Astrocyte (in vitro differentiated cells and primary cell): Measurements from ENCODE around the gene CIAO3. TPM values are rescaled to one million over a fixed set of nuclear protein-coding genes. Genes with fewer than 3 reads are reported as not detected.

Experiments used
- DNase-seq: peaks from one replicate; pipeline ENCODE4 v3.0.0-alpha.2; 2010; ENCODE audit warnings: low read depth
- FAIRE-seq: peaks from 2 replicates; lab custom pipeline; 2011; peaks lifted over from hg19 to GRCh38; lab: Jason Lieb, UNC
- H2AFZ ChIP-seq: 2 replicates; pipeline ENCODE4 v1.6.0; 2012; ENCODE audit warnings: low read depth, low read length, inconsistent platforms
- H3K27ac ChIP-seq: 2 replicates; pipeline ENCODE4 v1.5.1; 2011; ENCODE audit warnings: low read depth, low read length, inconsistent platforms
- H3K27me3 ChIP-seq: 2 replicates; pipeline ENCODE4 v1.6.0; 2011; ENCODE audit warnings: low read length, inconsistent platforms; ENCODE audit not compliant: insufficient read depth
- H3K36me3 ChIP-seq: 2 replicates; pipeline ENCODE4 v1.5.1; 2011; ENCODE audit warnings: low read length, inconsistent platforms; ENCODE audit not compliant: insufficient read depth
- H3K4me1 ChIP-seq: 2 replicates; pipeline ENCODE4 v1.5.1; 2011; ENCODE audit warnings: low read length, inconsistent platforms; ENCODE audit not compliant: insufficient read depth
- H3K4me2 ChIP-seq: 2 replicates; pipeline ENCODE4 v1.6.0; 2012; ENCODE audit warnings: low read length, inconsistent platforms
- H3K4me3 ChIP-seq: 2 replicates; pipeline ENCODE4 v1.5.1; 2011; ENCODE audit warnings: low read depth, mild to moderate bottlenecking, low read length, inconsistent platforms; ENCODE audit not compliant: insufficient read depth
- H3K79me2 ChIP-seq: 2 replicates; pipeline ENCODE4 v1.6.0; 2012; ENCODE audit warnings: mild to moderate bottlenecking, low read length, inconsistent platforms; ENCODE audit not compliant: insufficient read depth
- H3K9ac ChIP-seq: 2 replicates; pipeline ENCODE4 v1.6.0; 2012; ENCODE audit warnings: mild to moderate bottlenecking, low read length, inconsistent platforms
- H3K9me3 ChIP-seq: 2 replicates; pipeline ENCODE4 v1.5.1; 2012; ENCODE audit warnings: low read depth, mild to moderate bottlenecking, low read length, inconsistent platforms; ENCODE audit not compliant: insufficient read depth
- H4K20me1 ChIP-seq: 2 replicates; pipeline ENCODE4 v1.6.0; 2012; ENCODE audit warnings: low read length, inconsistent platforms; ENCODE audit not compliant: insufficient read depth
- H3K27ac Mint-ChIP-seq: one replicate; pipeline ENCODE4 v1.8.0; 2021; ENCODE audit warnings: mild to moderate bottlenecking, mixed read lengths; ENCODE audit not compliant: unreplicated experiment
- H3K27me3 Mint-ChIP-seq: one replicate; pipeline ENCODE4 v1.8.0; 2021; ENCODE audit warnings: low read depth, mixed read lengths; ENCODE audit not compliant: unreplicated experiment
- H3K36me3 Mint-ChIP-seq: one replicate; pipeline ENCODE4 v1.8.0; 2021; ENCODE audit warnings: low read depth, mixed read lengths; ENCODE audit not compliant: unreplicated experiment
- H3K4me1 Mint-ChIP-seq: one replicate; pipeline ENCODE4 v1.8.0; 2021; ENCODE audit warnings: low read depth, mixed read lengths; ENCODE audit not compliant: unreplicated experiment
- H3K4me3 Mint-ChIP-seq: one replicate; pipeline ENCODE4 v1.8.0; 2021; ENCODE audit warnings: mild to moderate bottlenecking, moderate library complexity, mixed read lengths; ENCODE audit not compliant: unreplicated experiment
- H3K9me3 Mint-ChIP-seq: one replicate; pipeline ENCODE4 v1.8.0; 2021; ENCODE audit warnings: mild to moderate bottlenecking, mixed read lengths; ENCODE audit not compliant: unreplicated experiment
- CTCF ChIP-seq: IDR thresholded peaks from 2 replicates; pipeline ENCODE4 v1.5.1; 2011; ENCODE audit warnings: low read depth, mild to moderate bottlenecking, inconsistent platforms, low read length, moderate library complexity; ENCODE audit not compliant: insufficient read depth
- EZH2 ChIP-seq: IDR thresholded peaks from 2 replicates; pipeline ENCODE4 v1.6.1; 2012; ENCODE audit warnings: mild to moderate bottlenecking, low read length, inconsistent platforms; ENCODE audit not compliant: insufficient read depth
- total RNA-seq: library from RNA; stranded (reverse); gene quantifications from 2 replicates; pipeline ENCODE4 v1.2.1, GENCODE V29; 2021

CIAO3 gene
- total RNA-seq, 1 donor from 2014 or later, result 19.6 TPM

GRCh38 chr16:714558-715476 lies 26.0 kb downstream of the CIAO3 start, which contains the start of gene METRN:
Gene METRN (plus strand): TSS chr16:715118. CDS start chr16:715290, 172 bp downstream.
- Histone ChIP-seq H3K27ac (no peak within 1 kb of the TSS), H3K79me2 (peaks cover 7% of the 10 kb centered on the region), H3K9ac (peak within 1 kb of the TSS; percentile 52), H3K9me3 (no peaks in the 10 kb centered on the region), H3K4me1 (peaks cover 29% of the 10 kb centered on the region), H2AFZ (peak within 1 kb of the TSS; percentile 60), H3K4me3 (peak within 1 kb of the TSS; percentile 54), H4K20me1 (peaks cover 34% of the 10 kb centered on the region), H3K4me2 (peak within 1 kb of the TSS; percentile 90), H3K27me3 (no peaks in the 10 kb centered on the region), H3K36me3 (no peaks in the 10 kb centered on the region)
- peaks cover 7% of the 10 kb centered on the region for H3K4me1 Mint-ChIP-seq
- H3K36me3 Mint-ChIP-seq, result no peaks in the 10 kb centered on the region
- DNase-seq (peak; percentile 65), FAIRE-seq (no peak)
- H3K4me3 Mint-ChIP-seq, result peak within 1 kb of the TSS; percentile 80
- H3K27me3 Mint-ChIP-seq, result no peaks in the 10 kb centered on the region
- H3K27ac Mint-ChIP-seq, result peak within 1 kb of the TSS; percentile 58
- TF ChIP-seq EZH2 (no peak), CTCF (no peak)
- H3K9me3 Mint-ChIP-seq, result no peaks in the 10 kb centered on the region

- H3K4me3 ChIP-seq, result no peak overlapping the region
- H3K9ac ChIP-seq, result no peak overlapping the region
- FAIRE-seq, result no peak
- no peaks in the 10 kb centered on the region for H3K9me3 ChIP-seq
- no peaks in the 10 kb centered on the region for H3K36me3 ChIP-seq
- H4K20me1 ChIP-seq, result peaks cover 34% of the 10 kb centered on the region
- Mint-ChIP-seq H3K27ac (peak overlapping the region; percentile 58), H3K9me3 (no peaks in the 10 kb centered on the region), H3K27me3 (no peaks in the 10 kb centered on the region), H3K4me1 (peaks cover 8% of the 10 kb centered on the region), H3K36me3 (no peaks in the 10 kb centered on the region), H3K4me3 (peak overlapping the region; percentile 60)
- no peak overlapping the region for H2AFZ ChIP-seq
- H3K27ac ChIP-seq, result no peak overlapping the region
- no peak for DNase-seq
- H3K79me2 ChIP-seq, result peaks cover 7% of the 10 kb centered on the region
- no peak overlapping the region for H3K4me2 ChIP-seq
- peaks cover 36% of the 10 kb centered on the region for H3K4me1 ChIP-seq
- TF ChIP-seq CTCF (no peak), EZH2 (no peak)
- no peaks in the 10 kb centered on the region for H3K27me3 ChIP-seq
Measured at GRCh38 chr16:714079-714478, 26.7 kb downstream of the CIAO3 start.
